Stimulated activated CD4-positive, alpha-beta T cell treated with anti-CD3 and anti-CD28 coated beads, Interleukin-15, amount 100 ng/mL, for 48 hours (primary cell): ENCODE data around the gene TMC6.
"Not testable (repeated sequence)": the region's sequence is repeated elsewhere in the genome, so short reads cannot be mapped to it uniquely, and the experiment has no call there.

Source experiments
- DNase-seq, 2 donors: peaks; one replicate each; pipeline ENCODE4 v3.0.0-alpha.2; 2020; ENCODE audit warnings: low read depth in 2 of 2

TMC6 gene

GRCh38 chr17:78128551-78129350, at the start of gene TMC6:
TSS of gene TMC6 (minus strand) at chr17:78128755. CDS start at chr17:78126832, 1,923 bp downstream.
- DNase-seq = peak; percentile 55 to 65

GRCh38 chr17:78176548-78177025, 48.0 kb upstream of the TMC6 start:
- peak; percentile 52 to 69 for DNase-seq

- DNase-seq = no peak
These were observed 47.1 kb upstream of the TMC6 start for GRCh38 chr17:78175643-78175981.

GRCh38 chr17:78174870-78175642, 46.5 kb upstream of the TMC6 start:
- DNase-seq = no peak

GRCh38 chr17:78174346-78174869, 45.9 kb upstream of the TMC6 start:
- DNase-seq = no peak

- DNase-seq = no peak
These were observed 44.7 kb upstream of the TMC6 start for GRCh38 chr17:78173097-78173715.

GRCh38 chr17:78172249-78173051, 43.9 kb upstream of the TMC6 start:
- no peak for DNase-seq

GRCh38 chr17:78171591-78172248, 43.2 kb upstream of the TMC6 start:
- DNase-seq = not testable (repeated sequence)

GRCh38 chr17:78170692-78171590, 42.4 kb upstream of the TMC6 start:
- no peak for DNase-seq

GRCh38 chr17:78168903-78169793, 40.6 kb upstream of the TMC6 start:
- peak in 1 of 2 donors; percentile 53 for DNase-seq

GRCh38 chr17:78168242-78168902, 39.8 kb upstream of the TMC6 start, which contains the start of gene SYNGR2:
TSS of gene SYNGR2 (plus strand) at chr17:78168581. CDS start at chr17:78168617, 36 bp downstream.
- DNase-seq = peak; percentile 72 to 87

GRCh38 chr17:78166416-78166815, 37.9 kb upstream of the TMC6 start:
- no peak for DNase-seq

GRCh38 chr17:78164748-78165607, 36.4 kb upstream of the TMC6 start:
- DNase-seq = no peak

- DNase-seq = no peak
These were observed 35.6 kb upstream of the TMC6 start for GRCh38 chr17:78163881-78164747.

- DNase-seq = no peak
These were observed 31.1 kb upstream of the TMC6 start for GRCh38 chr17:78159575-78160158.
